ENCODE data around the gene EHBP1.
A peak's percentile ranks its signal among the peaks of the same experiment; 100 is the strongest.
"Not testable (repeated sequence)": the region's sequence is repeated elsewhere in the genome, so short reads cannot be mapped to it uniquely, and the experiment has no call there.

EHBP1 gene

GRCh38 chr2:63019686-63020085 is 314.2 kb downstream of the EHBP1 start:
- not testable (repeated sequence) for DNase-seq (ENCODE audit: low read depth)

GRCh38 chr2:63023444-63023843 is 317.9 kb downstream of the EHBP1 start:
- peak; percentile 56 for DNase-seq (ENCODE audit: low read depth)

- DNase-seq (ENCODE audit: low read depth): no peak
These were observed 321.7 kb downstream of the EHBP1 start for GRCh38 chr2:63027220-63027619.

- peak; percentile 54 for DNase-seq (ENCODE audit: low read depth)
These were observed 323.5 kb downstream of the EHBP1 start for GRCh38 chr2:63029058-63029457.

GRCh38 chr2:63034526-63034925 is 329.0 kb downstream of the EHBP1 start:
- DNase-seq (ENCODE audit: low read depth): no peak

GRCh38 chr2:63035169-63035568 is 329.7 kb downstream of the EHBP1 start:
- DNase-seq (ENCODE audit: low read depth): no peak

GRCh38 chr2:63035660-63036059 is 330.1 kb downstream of the EHBP1 start:
- no peak for DNase-seq (ENCODE audit: low read depth)

- DNase-seq (ENCODE audit: low read depth): no peak
These were observed 332.5 kb downstream of the EHBP1 start for GRCh38 chr2:63038034-63038433.

GRCh38 chr2:63040586-63040985 is 335.1 kb downstream of the EHBP1 start:
- no peak for DNase-seq (ENCODE audit: low read depth)

- no peak for DNase-seq (ENCODE audit: low read depth)
These were observed 336.1 kb downstream of the EHBP1 start for GRCh38 chr2:63041592-63041991.

- DNase-seq (ENCODE audit: low read depth): no peak
These were observed 339.1 kb downstream of the EHBP1 start for GRCh38 chr2:63044362-63045327.

GRCh38 chr2:63046552-63046951 is 341.0 kb downstream of the EHBP1 start:
- no peak for DNase-seq (ENCODE audit: low read depth)

GRCh38 chr2:63046961-63047320 is 341.4 kb downstream of the EHBP1 start:
- no peak for DNase-seq (ENCODE audit: low read depth)

GRCh38 chr2:63047321-63048279 is 342.1 kb downstream of the EHBP1 start:
- DNase-seq (ENCODE audit: low read depth): no peak

GRCh38 chr2:63048367-63049171 is 343.1 kb downstream of the EHBP1 start:
- no peak for DNase-seq (ENCODE audit: low read depth)

- DNase-seq (ENCODE audit: low read depth): no peak
These were observed 343.9 kb downstream of the EHBP1 start for GRCh38 chr2:63049211-63049969.

GRCh38 chr2:63049970-63050333 is 344.4 kb downstream of the EHBP1 start:
- peak; percentile 38 for DNase-seq (ENCODE audit: low read depth)

- peak; percentile 67 for DNase-seq (ENCODE audit: low read depth)
These were observed 345.0 kb downstream of the EHBP1 start, which contains the start of gene OTX1 for GRCh38 chr2:63050334-63051041. Gene OTX1 (plus strand): TSS chr2:63050830. CDS start chr2:63052991, 2,161 bp downstream.

- DNase-seq (ENCODE audit: low read depth): no peak
These were observed 345.7 kb downstream of the EHBP1 start for GRCh38 chr2:63051042-63051794.

Data from EH (cell line).